HepG2 (cell line): ENCODE results near the gene GPBP1.

ENCODE experiments used
- FOXJ3 ChIP-seq: sonication (generic); formaldehyde crosslinking; IDR thresholded peaks from 2 replicates; pipeline ENCODE4 v1.4.0; 2020; ENCODE audit warnings: missing genetic modification reagents, mild to moderate bottlenecking, borderline replicate concordance
- KDM5B ChIP-seq: sonication (generic); formaldehyde crosslinking; IDR thresholded peaks from 2 replicates; pipeline ENCODE4 v1.4.0; 2020; ENCODE audit warnings: missing genetic modification reagents, mild to moderate bottlenecking, borderline replicate concordance
- NCOA2 ChIP-seq: sonication (generic); formaldehyde crosslinking; IDR thresholded peaks from 2 replicates; pipeline ENCODE4 v1.8.0; 2022; ENCODE audit warnings: inconsistent platforms
- RFX5 ChIP-seq: IDR thresholded peaks from 2 replicates; pipeline ENCODE4 v1.6.1; 2011; ENCODE audit warnings: low read depth, low read length, improper control_type of control experiment
- TCF7L2 ChIP-seq: IDR thresholded peaks from 2 replicates; pipeline ENCODE4 v1.6.1; 2011; ENCODE audit warnings: mild to moderate bottlenecking, low read depth, low read length, moderate library complexity
- TEAD3 ChIP-seq: optimal IDR thresholded peaks from 2 replicates; pipeline ENCODE3; 2016; ENCODE audit warnings: borderline replicate concordance
- THAP11 ChIP-seq: IDR thresholded peaks from 2 replicates; pipeline ENCODE4 v1.6.1; 2016; ENCODE audit warnings: missing biosample characterization, missing genetic modification reagents
- ZNF674 ChIP-seq: sonication (generic); formaldehyde crosslinking; IDR thresholded peaks from 2 replicates; pipeline ENCODE4 v1.5.0; 2020; ENCODE audit warnings: low read depth, mild to moderate bottlenecking, missing genetic modification reagents
- ZSCAN31 ChIP-seq: sonication (generic); formaldehyde crosslinking; IDR thresholded peaks from 2 replicates; pipeline ENCODE4 v1.5.0; 2020; ENCODE audit warnings: low read depth, mild to moderate bottlenecking, missing genetic modification reagents
- TF ChIP-seq, protein P1 (sequence below): sonication (generic); formaldehyde crosslinking; IDR thresholded peaks from 2 replicates; pipeline ENCODE4 v1.4.0; 2020; ENCODE audit warnings: mild to moderate bottlenecking, missing genetic modification reagents
- TF ChIP-seq, protein P2 (sequence below): IDR thresholded peaks from 2 replicates; pipeline ENCODE4 v1.6.1; 2012; ENCODE audit warnings: inconsistent platforms
- TF ChIP-seq, protein P3 (sequence below), 2 experiments: IDR thresholded peaks; 2 replicates each; pipeline ENCODE4 v1.6.1; 2011 to 2012; ENCODE audit warnings: low read length in 2 of 2, borderline replicate concordance in 1 of 2, low read depth in 1 of 2, mild to moderate bottlenecking in 1 of 2, moderate library complexity in 1 of 2
- TF ChIP-seq, protein P4 (sequence below): sonication (generic); formaldehyde crosslinking; IDR thresholded peaks from 2 replicates; pipeline ENCODE4 v1.8.1; 2023; ENCODE audit warnings: missing genetic modification reagents, inconsistent platforms, borderline replicate concordance

DNA sequence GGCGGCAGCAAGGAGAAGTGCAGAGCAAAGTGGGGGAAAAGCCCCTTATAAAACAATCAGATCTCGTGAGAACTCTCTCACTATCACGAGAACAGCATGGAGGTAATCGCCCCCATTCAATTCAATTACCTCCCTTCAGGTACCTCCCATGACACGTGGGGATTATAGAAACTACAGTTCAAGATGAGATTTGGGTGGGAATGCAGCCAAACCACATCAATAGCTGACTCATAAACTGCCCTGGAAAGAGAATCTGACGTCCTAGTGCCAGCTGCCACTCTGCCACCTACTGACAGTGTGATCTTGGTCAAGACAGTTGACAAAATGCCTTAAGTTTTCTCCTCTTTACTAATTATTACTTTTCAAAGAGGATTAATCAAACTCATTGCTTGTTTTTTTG lies 128.3 kb downstream of the GPBP1 start:
- TF ChIP-seq, protein P1, sequence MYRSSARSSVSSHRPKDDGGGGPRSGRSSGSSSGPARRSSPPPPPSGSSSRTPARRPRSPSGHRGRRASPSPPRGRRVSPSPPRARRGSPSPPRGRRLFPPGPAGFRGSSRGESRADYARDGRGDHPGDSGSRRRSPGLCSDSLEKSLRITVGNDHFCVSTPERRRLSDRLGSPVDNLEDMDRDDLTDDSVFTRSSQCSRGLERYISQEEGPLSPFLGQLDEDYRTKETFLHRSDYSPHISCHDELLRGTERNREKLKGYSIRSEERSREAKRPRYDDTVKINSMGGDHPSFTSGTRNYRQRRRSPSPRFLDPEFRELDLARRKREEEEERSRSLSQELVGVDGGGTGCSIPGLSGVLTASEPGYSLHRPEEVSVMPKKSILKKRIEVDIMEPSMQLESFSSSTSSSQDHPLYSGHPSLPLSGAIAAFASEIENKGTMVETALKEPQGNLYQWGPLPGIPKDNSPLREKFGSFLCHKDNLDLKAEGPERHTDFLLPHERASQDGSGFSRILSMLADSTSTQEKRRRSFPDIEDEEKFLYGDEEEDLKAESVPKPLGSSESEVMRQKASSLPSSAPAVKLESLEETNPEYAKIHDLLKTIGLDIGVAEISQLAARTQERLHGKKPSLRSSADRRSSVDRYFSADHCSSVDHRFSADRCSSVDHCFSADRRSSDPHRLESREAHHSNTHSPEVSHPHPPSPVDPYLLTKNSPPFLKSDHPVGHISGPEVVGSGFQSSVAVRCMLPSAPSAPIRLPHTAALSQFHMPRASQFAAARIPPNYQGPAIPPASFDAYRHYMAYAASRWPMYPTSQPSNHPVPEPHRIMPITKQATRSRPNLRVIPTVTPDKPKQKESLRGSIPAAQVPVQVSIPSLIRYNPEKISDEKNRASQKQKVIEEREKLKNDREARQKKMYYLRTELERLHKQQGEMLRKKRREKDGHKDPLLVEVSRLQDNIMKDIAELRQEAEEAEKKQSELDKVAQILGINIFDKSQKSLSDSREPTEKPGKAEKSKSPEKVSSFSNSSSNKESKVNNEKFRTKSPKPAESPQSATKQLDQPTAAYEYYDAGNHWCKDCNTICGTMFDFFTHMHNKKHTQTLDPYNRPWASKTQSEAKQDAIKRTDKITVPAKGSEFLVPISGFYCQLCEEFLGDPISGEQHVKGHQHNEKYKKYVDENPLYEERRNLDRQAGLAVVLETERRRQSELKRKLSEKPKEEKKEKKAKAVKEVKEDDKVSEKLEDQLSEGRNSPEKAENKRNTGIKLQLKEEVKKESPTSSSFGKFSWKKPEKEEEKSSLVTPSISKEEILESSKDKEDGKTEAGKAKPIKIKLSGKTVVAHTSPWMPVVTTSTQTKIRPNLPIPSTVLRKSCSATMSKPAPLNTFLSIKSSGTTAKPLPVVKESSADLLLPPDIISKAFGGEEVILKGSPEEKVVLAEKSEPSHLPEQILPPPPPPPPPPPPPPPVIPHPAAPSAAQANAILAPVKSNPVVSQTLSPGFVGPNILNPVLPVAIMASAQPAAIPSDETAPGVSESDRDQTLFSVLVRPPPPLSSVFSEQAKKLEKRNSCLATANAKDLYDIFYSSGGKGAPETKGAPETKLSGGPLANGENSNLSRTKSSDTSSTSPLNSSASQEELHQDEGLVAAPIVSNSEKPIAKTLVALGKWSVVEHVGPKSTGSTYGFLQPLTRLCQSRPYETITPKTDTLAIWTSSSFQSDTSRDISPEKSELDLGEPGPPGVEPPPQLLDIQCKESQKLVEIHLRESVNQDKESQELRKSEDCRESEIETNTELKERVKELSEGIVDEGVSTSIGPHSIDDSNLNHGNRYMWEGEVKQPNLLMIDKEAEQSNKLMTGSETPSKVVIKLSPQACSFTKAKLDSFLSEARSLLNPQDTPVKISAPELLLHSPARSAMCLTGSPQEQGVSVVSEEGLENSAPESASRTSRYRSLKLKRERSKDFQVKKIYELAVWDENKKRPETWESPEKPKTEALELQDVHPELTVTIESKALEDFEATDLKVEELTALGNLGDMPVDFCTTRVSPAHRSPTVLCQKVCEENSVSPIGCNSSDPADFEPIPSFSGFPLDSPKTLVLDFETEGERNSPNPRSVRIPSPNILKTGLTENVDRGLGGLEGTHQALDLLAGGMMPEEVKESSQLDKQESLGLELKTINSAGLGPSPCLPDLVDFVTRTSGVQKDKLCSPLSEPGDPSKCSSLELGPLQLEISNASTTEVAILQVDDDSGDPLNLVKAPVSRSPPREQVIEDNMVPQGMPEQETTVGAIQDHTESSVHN (CRISPR knock-in tag): no peak
- TF ChIP-seq ZNF674 (CRISPR knock-in tag): no peak
- TF ChIP-seq, protein P2, sequence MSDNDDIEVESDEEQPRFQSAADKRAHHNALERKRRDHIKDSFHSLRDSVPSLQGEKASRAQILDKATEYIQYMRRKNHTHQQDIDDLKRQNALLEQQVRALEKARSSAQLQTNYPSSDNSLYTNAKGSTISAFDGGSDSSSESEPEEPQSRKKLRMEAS: no peak
- no peak for TF ChIP-seq FOXJ3 (CRISPR knock-in tag)
- no peak for TF ChIP-seq NCOA2 (CRISPR knock-in tag)
- TF ChIP-seq, protein P3, sequence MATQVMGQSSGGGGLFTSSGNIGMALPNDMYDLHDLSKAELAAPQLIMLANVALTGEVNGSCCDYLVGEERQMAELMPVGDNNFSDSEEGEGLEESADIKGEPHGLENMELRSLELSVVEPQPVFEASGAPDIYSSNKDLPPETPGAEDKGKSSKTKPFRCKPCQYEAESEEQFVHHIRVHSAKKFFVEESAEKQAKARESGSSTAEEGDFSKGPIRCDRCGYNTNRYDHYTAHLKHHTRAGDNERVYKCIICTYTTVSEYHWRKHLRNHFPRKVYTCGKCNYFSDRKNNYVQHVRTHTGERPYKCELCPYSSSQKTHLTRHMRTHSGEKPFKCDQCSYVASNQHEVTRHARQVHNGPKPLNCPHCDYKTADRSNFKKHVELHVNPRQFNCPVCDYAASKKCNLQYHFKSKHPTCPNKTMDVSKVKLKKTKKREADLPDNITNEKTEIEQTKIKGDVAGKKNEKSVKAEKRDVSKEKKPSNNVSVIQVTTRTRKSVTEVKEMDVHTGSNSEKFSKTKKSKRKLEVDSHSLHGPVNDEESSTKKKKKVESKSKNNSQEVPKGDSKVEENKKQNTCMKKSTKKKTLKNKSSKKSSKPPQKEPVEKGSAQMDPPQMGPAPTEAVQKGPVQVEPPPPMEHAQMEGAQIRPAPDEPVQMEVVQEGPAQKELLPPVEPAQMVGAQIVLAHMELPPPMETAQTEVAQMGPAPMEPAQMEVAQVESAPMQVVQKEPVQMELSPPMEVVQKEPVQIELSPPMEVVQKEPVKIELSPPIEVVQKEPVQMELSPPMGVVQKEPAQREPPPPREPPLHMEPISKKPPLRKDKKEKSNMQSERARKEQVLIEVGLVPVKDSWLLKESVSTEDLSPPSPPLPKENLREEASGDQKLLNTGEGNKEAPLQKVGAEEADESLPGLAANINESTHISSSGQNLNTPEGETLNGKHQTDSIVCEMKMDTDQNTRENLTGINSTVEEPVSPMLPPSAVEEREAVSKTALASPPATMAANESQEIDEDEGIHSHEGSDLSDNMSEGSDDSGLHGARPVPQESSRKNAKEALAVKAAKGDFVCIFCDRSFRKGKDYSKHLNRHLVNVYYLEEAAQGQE (IDR thresholded peaks at IDR 0.05; ENCODE audit: borderline replicate concordance in 1 of 2, low read depth in 1 of 2, low read length in 2 of 2): no peak
- TF ChIP-seq RFX5: no peak
- no peak for TF ChIP-seq TCF7L2
- TF ChIP-seq THAP11 (CRISPR knock-in tag): no peak
- no peak for TF ChIP-seq ZSCAN31 (CRISPR knock-in tag)
- TF ChIP-seq, protein P4, sequence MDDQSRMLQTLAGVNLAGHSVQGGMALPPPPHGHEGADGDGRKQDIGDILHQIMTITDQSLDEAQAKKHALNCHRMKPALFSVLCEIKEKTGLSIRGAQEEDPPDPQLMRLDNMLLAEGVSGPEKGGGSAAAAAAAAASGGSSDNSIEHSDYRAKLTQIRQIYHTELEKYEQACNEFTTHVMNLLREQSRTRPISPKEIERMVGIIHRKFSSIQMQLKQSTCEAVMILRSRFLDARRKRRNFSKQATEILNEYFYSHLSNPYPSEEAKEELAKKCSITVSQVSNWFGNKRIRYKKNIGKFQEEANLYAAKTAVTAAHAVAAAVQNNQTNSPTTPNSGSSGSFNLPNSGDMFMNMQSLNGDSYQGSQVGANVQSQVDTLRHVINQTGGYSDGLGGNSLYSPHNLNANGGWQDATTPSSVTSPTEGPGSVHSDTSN: no peak
- no peak for TF ChIP-seq KDM5B (CRISPR knock-in tag)
- TF ChIP-seq TEAD3 (CRISPR knock-in tag): no peak
